IMR-90 (cell line): Measurements from ENCODE around the gene TENM4. TPM values are rescaled to one million over a fixed set of nuclear protein-coding genes. Genes with fewer than 3 reads are reported as not detected.

ENCODE experiments used
- ATAC-seq: fragments of 200-7000 bp; cut with Tn5 transposase; 2 replicates; pipeline ENCODE4 v1.9.1; 2020; ENCODE audit warnings: low read depth, mild to moderate bottlenecking, moderate library complexity
- BruUV-seq: library from RNA; stranded (reverse); fragments of 400-500 nt; replicated peaks from 2 replicates; lab custom pipeline; 2021; lab: Mats Ljungman, UMichigan
- CTCF ChIA-PET: fragments of 300-600 bp; formaldehyde crosslinking; extraction: SDS; loops from one replicate; lab custom pipeline; 2021; ENCODE audit warnings: antibody characterized with exemption; lab: Yijun Ruan, JAX
- POLR2A ChIA-PET: fragments of 300-600 bp; sonication (Branson Sonifier 250); formaldehyde crosslinking; loops from one replicate; lab custom pipeline; 2022; ENCODE audit warnings: antibody characterized with exemption; ENCODE audit not compliant: unreplicated experiment; lab: Charles Lee
- DNase-seq: peaks from one replicate; pipeline ENCODE4 v3.0.0; 2013
- H2AFZ ChIP-seq: replicated peaks from 2 replicates; pipeline ENCODE3; 2013; ENCODE audit warnings: low read length, mild to moderate bottlenecking; ENCODE audit not compliant: poor library complexity
- H2AK5ac ChIP-seq: 2 replicates; pipeline ENCODE4 v1.6.1; 2013; ENCODE audit warnings: low read depth, low read length, inconsistent platforms
- H2AK9ac ChIP-seq: replicated peaks from 2 replicates; pipeline ENCODE3; 2013; ENCODE audit warnings: mild to moderate bottlenecking, low read depth, low read length, moderate library complexity; ENCODE audit not compliant: poor library complexity
- H2BK120ac ChIP-seq: 2 replicates; pipeline ENCODE4 v1.6.1; 2013; ENCODE audit warnings: low read depth, low read length, inconsistent platforms
- H2BK15ac ChIP-seq: 3 replicates; pipeline ENCODE4 v1.6.1; 2013; ENCODE audit warnings: low read depth, low read length, inconsistent platforms
- H2BK20ac ChIP-seq: 2 replicates; pipeline ENCODE4 v1.6.1; 2013; ENCODE audit warnings: low read depth, mild to moderate bottlenecking, inconsistent platforms, low read length, moderate library complexity
- H2BK5ac ChIP-seq: 2 replicates; pipeline ENCODE4 v1.6.1; 2013; ENCODE audit warnings: mild to moderate bottlenecking, low read depth, low read length, inconsistent platforms; ENCODE audit not compliant: poor library complexity, severe bottlenecking
- H3K14ac ChIP-seq: replicated peaks from 2 replicates; pipeline ENCODE4 v1.6.1; 2013; ENCODE audit warnings: low read depth, low read length, inconsistent platforms
- H3K18ac ChIP-seq: 2 replicates; pipeline ENCODE4 v1.6.1; 2013; ENCODE audit warnings: low read depth, low read length, control low read depth
- H3K23ac ChIP-seq: 2 replicates; pipeline ENCODE4 v1.6.1; 2013; ENCODE audit warnings: low read depth, low read length, inconsistent platforms
- H3K27ac ChIP-seq: 2 replicates; pipeline ENCODE4 v1.5.1; 2013; ENCODE audit warnings: mild to moderate bottlenecking, control low read depth, low read length; ENCODE audit not compliant: insufficient read depth
- H3K27me3 ChIP-seq: 2 replicates; pipeline ENCODE4 v1.6.1; 2013; ENCODE audit warnings: low read length; ENCODE audit not compliant: control insufficient read depth, insufficient read depth
- H3K36me3 ChIP-seq: 2 replicates; pipeline ENCODE4 v1.6.1; 2013; ENCODE audit warnings: low read length, mixed read lengths; ENCODE audit not compliant: control insufficient read depth, insufficient read depth
- H3K4ac ChIP-seq: 2 replicates; pipeline ENCODE4 v1.6.1; 2013; ENCODE audit warnings: low read depth, low read length, inconsistent platforms
- H3K4me1 ChIP-seq: 2 replicates; pipeline ENCODE4 v1.6.1; 2013; ENCODE audit warnings: low read length, mixed read lengths; ENCODE audit not compliant: control insufficient read depth, insufficient read depth
- H3K4me2 ChIP-seq: 2 replicates; pipeline ENCODE4 v1.6.1; 2013; ENCODE audit warnings: low read depth, mild to moderate bottlenecking, control low read depth, low read length, moderate library complexity
- H3K4me3 ChIP-seq: 2 replicates; pipeline ENCODE4 v1.5.1; 2013; ENCODE audit warnings: low read depth, mild to moderate bottlenecking, control low read depth, low read length, moderate library complexity; ENCODE audit not compliant: insufficient read depth
- H3K56ac ChIP-seq: 2 replicates; pipeline ENCODE4 v1.6.1; 2013; ENCODE audit warnings: low read length, inconsistent platforms; ENCODE audit not compliant: insufficient read depth; ENCODE audit errors: extremely low read depth
- H3K79me1 ChIP-seq, 2 experiments: 2 replicates each; pipeline ENCODE4 v1.6.1; 2013; ENCODE audit warnings: low read length in 2 of 2, inconsistent platforms in 1 of 2, low read depth in 1 of 2
- H3K9ac ChIP-seq: 2 replicates; pipeline ENCODE4 v1.6.1; 2013; ENCODE audit warnings: low read depth, low read length, control low read depth
- H3K9me1 ChIP-seq: 2 replicates; pipeline ENCODE4 v1.6.1; 2013; ENCODE audit warnings: low read length, inconsistent platforms; ENCODE audit not compliant: insufficient read depth
- H3K9me3 ChIP-seq: 2 replicates; pipeline ENCODE4 v1.6.1; 2013; ENCODE audit warnings: low read length; ENCODE audit not compliant: control insufficient read depth, insufficient read depth
- H4K20me1 ChIP-seq: 2 replicates; pipeline ENCODE4 v1.6.1; 2013; ENCODE audit warnings: low read length, inconsistent platforms; ENCODE audit not compliant: insufficient read depth
- H4K5ac ChIP-seq: 2 replicates; pipeline ENCODE4 v1.6.1; 2013; ENCODE audit warnings: mild to moderate bottlenecking, low read depth, low read length, control low read depth
- H4K8ac ChIP-seq, 2 experiments: 2 replicates each; pipeline ENCODE4 v1.6.1; 2013; ENCODE audit warnings: low read depth in 2 of 2, low read length in 2 of 2, control low read depth in 1 of 2, inconsistent platforms in 1 of 2
- H4K91ac ChIP-seq: 2 replicates; pipeline ENCODE4 v1.6.1; 2013; ENCODE audit warnings: low read depth, low read length, inconsistent platforms; ENCODE audit not compliant: insufficient read depth
- CEBPB ChIP-seq: IDR thresholded peaks from 2 replicates; pipeline ENCODE4 v1.6.1; 2012; ENCODE audit warnings: low read depth, low read length, improper control_type of control experiment
- CHD1 ChIP-seq: IDR thresholded peaks from 2 replicates; pipeline ENCODE4 v1.6.1; 2012; ENCODE audit warnings: low read depth, low read length, improper control_type of control experiment
- CTCF ChIP-seq: conservative IDR thresholded peaks from 2 replicates; pipeline ENCODE4 v1.5.1; 2012; ENCODE audit warnings: mild to moderate bottlenecking, low read depth, low read length, improper control_type of control experiment
- ELK1 ChIP-seq: fragments of 150-350 bp; IDR thresholded peaks from 2 replicates; pipeline ENCODE4 v1.6.1; 2016; ENCODE audit warnings: low read depth, mild to moderate bottlenecking, low read length, moderate library complexity, borderline replicate concordance
- FOS ChIP-seq: fragments of 150-350 bp; IDR thresholded peaks from 2 replicates; pipeline ENCODE4 v1.6.1; 2016; ENCODE audit warnings: low read depth, low read length
- MAFK ChIP-seq: IDR thresholded peaks from 2 replicates; pipeline ENCODE4 v1.6.1; 2012; ENCODE audit warnings: low read depth, low read length, improper control_type of control experiment
- MAZ ChIP-seq: IDR thresholded peaks from 2 replicates; pipeline ENCODE4 v1.6.1; 2012; ENCODE audit warnings: low read depth, mild to moderate bottlenecking, low read length, improper control_type of control experiment, moderate library complexity, borderline replicate concordance
- MXI1 ChIP-seq: IDR thresholded peaks from 2 replicates; pipeline ENCODE4 v1.6.1; 2012; ENCODE audit warnings: low read depth, mild to moderate bottlenecking, low read length, moderate library complexity, borderline replicate concordance
- NFE2L2 ChIP-seq: fragments of 150-350 bp; IDR thresholded peaks from 2 replicates; pipeline ENCODE4 v1.6.1; 2016; ENCODE audit warnings: low read depth, mild to moderate bottlenecking, low read length
- POLR2A ChIP-seq: IDR thresholded peaks from 2 replicates; pipeline ENCODE4 v1.6.1; 2012; ENCODE audit warnings: mild to moderate bottlenecking, low read depth, low read length
- RAD21 ChIP-seq: IDR thresholded peaks from 2 replicates; pipeline ENCODE4 v1.6.1; 2012; ENCODE audit warnings: low read length, improper control_type of control experiment
- RCOR1 ChIP-seq: IDR thresholded peaks from 2 replicates; pipeline ENCODE4 v1.6.1; 2012; ENCODE audit warnings: mild to moderate bottlenecking, low read length, improper control_type of control experiment; ENCODE audit not compliant: insufficient replicate concordance
- RFX5 ChIP-seq: IDR thresholded peaks from 2 replicates; pipeline ENCODE4 v1.8.0; 2012; ENCODE audit warnings: low read depth, mild to moderate bottlenecking, low read length, moderate library complexity
- SMC3 ChIP-seq: fragments of 150-350 bp; IDR thresholded peaks from 2 replicates; pipeline ENCODE4 v1.6.1; 2016; ENCODE audit warnings: low read depth, mild to moderate bottlenecking, antibody characterized with exemption, low read length, moderate library complexity
- USF2 ChIP-seq: fragments of 150-350 bp; IDR thresholded peaks from 2 replicates; pipeline ENCODE4 v1.6.1; 2017; ENCODE audit warnings: mild to moderate bottlenecking, antibody characterized with exemption, low read length, low read depth
- WGBS, 2 experiments: methylation state at CpG; one replicate each; pipeline versions ENCODE4 v1.1.5 to v1.1.7; 2013; ENCODE audit warnings: missing lambda C conversion rate in 2 of 2; ENCODE audit not compliant: insufficient read length in 1 of 2; ENCODE audit errors: extremely low coverage in 2 of 2; 5-methylcytosine and 5-hydroxymethylcytosine counted together
- dilution Hi-C: fragments of 300-500 bp; cut with HindIII; formaldehyde crosslinking; loops from one replicate; pipeline ENCODE4 v1.14.3; 2018; ENCODE audit warnings: low sequenced_read_pairs; ENCODE audit not compliant: unreplicated experiment
- in situ Hi-C: fragments of 300-500 bp; cut with MboI; formaldehyde crosslinking; loops from 3 replicates; pipeline ENCODE4 v1.14.3; 2019; ENCODE audit warnings: low sequenced_read_pairs, inconsistent platforms, mixed read lengths
- intact Hi-C: fragments of 100-400 bp; cut with micrococcal nuclease; formaldehyde crosslinking; loops from 2 replicates; pipeline ENCODE4 v1.10.0; 2022
- polyA plus RNA-seq, 3 experiments: library from polyadenylated mRNA; depleted of rRNA; stranded (reverse); fragments of >200 nt; gene quantifications; 2 replicates each; pipeline ENCODE4 v1.2.3, GENCODE V29; 2012; ENCODE audit warnings: low replicate concordance in 1 of 3
- total RNA-seq: library from RNA; depleted of rRNA; stranded (reverse); fragments of >200 nt; gene quantifications from 2 replicates; pipeline ENCODE4 v1.2.3, GENCODE V29; 2012

Gene TENM4
- total and polyA plus RNA-seq, 2 of the 4 experiments (the other 2 are of a cell fraction) = 7.4 to 9.0 TPM

- no peak overlapping the region for H3K23ac ChIP-seq
- H3K4me1 ChIP-seq = peaks cover 6% of the 10 kb centered on the region
- H4K20me1 ChIP-seq = no peaks in the 10 kb centered on the region
- BruUV-seq = no TSS peak
- H3K4ac ChIP-seq = no peak overlapping the region
- intact Hi-C loops = no loop called here
- no peaks in the 10 kb centered on the region for H3K9me3 ChIP-seq
- H3K27ac ChIP-seq = no peak overlapping the region
- H3K36me3 ChIP-seq = no peaks in the 10 kb centered on the region; the same call in 1 of the 2 replicates
- H4K5ac ChIP-seq = no peak overlapping the region
- WGBS, 2 experiments = 80% methylated on average over 1 of the region's 2 CpGs; no CpG with 5 or more reads in 1 of the 2 experiments
- no peak overlapping the region for H4K91ac ChIP-seq
- H4K8ac ChIP-seq = no peak overlapping the region
- H2AK9ac ChIP-seq = no peak overlapping the region
- no peak overlapping the region for H3K9ac ChIP-seq
- in situ Hi-C loops = no loop called here
- no peak overlapping the region for H3K56ac ChIP-seq
- H3K4me3 ChIP-seq = no peak overlapping the region
- no peak overlapping the region for H3K14ac ChIP-seq
- ChIA-PET CTCF (interaction anchor here (0.5 kb wide), 1 partner anchor 48 kb away, joined by 3 read pairs; no protein-coding TSS in a partner anchor), POLR2A (no interaction called here)
- peaks cover 4% of the 10 kb centered on the region for H3K9me1 ChIP-seq
- H2BK20ac ChIP-seq = no peak overlapping the region
- no peak for ATAC-seq
- H3K18ac ChIP-seq = no peak overlapping the region
- H3K79me1 ChIP-seq = peaks cover 6 to 52% of the 10 kb centered on the region in 2 experiments; a peak in 3 of 4 replicates
- H2BK5ac ChIP-seq = no peak overlapping the region
- no peak overlapping the region for H2BK15ac ChIP-seq
- no peak for TF ChIP-seq RFX5
- no peak for TF ChIP-seq FOS
- no peak for TF ChIP-seq SMC3
- no peak for TF ChIP-seq MAFK
- TF ChIP-seq CEBPB = no peak
- no peak for TF ChIP-seq USF2
- no peak for TF ChIP-seq ELK1
- TF ChIP-seq MXI1 = no peak
- TF ChIP-seq CHD1 = no peak
- no peak for TF ChIP-seq CTCF
- no peak for TF ChIP-seq RAD21
- TF ChIP-seq POLR2A = no peak
- TF ChIP-seq NFE2L2 = no peak
- no peak for TF ChIP-seq RCOR1
- TF ChIP-seq MAZ = no peak
- DNase-seq = no peak
- no peak overlapping the region for H2AFZ ChIP-seq
- no peak overlapping the region for H2BK120ac ChIP-seq
- H3K27me3 ChIP-seq = no peaks in the 10 kb centered on the region
- dilution Hi-C loops = no loop called here
- no peak overlapping the region for H3K4me2 ChIP-seq
- H2AK5ac ChIP-seq = no peak overlapping the region
Measured at GRCh38 chr11:79425463-79425862, 15.4 kb downstream of the TENM4 start.
